ENCODE data around the gene STXBP5L.

DNA sequence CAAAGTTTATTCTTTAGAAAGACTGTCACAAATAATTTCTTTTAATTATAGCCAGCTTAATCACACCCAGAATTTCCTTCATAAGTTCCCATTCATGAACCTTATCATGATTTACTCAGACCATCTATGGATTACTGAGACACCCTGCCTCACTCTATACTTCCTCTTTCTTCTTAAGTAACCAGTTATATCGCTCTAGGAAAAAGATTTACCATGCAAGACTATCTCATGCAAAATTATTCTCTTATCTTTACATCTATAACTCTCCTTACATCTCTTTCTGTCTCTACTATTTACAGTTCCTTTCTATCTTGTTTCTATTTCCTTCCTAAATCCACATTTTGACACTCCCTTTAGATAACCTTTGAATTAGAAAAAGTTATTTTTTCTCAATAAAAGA, 321.0 kb downstream of the STXBP5L start:
- TF ChIP-seq POLR2A (IDR thresholded peaks at IDR 0.05; ENCODE audit: low read depth) = no peak
- TF ChIP-seq, protein P1, sequence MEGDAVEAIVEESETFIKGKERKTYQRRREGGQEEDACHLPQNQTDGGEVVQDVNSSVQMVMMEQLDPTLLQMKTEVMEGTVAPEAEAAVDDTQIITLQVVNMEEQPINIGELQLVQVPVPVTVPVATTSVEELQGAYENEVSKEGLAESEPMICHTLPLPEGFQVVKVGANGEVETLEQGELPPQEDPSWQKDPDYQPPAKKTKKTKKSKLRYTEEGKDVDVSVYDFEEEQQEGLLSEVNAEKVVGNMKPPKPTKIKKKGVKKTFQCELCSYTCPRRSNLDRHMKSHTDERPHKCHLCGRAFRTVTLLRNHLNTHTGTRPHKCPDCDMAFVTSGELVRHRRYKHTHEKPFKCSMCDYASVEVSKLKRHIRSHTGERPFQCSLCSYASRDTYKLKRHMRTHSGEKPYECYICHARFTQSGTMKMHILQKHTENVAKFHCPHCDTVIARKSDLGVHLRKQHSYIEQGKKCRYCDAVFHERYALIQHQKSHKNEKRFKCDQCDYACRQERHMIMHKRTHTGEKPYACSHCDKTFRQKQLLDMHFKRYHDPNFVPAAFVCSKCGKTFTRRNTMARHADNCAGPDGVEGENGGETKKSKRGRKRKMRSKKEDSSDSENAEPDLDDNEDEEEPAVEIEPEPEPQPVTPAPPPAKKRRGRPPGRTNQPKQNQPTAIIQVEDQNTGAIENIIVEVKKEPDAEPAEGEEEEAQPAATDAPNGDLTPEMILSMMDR (IDR thresholded peaks at IDR 0.05) = no peak
- no peak for TF ChIP-seq POLR2AphosphoS5 (IDR thresholded peaks at IDR 0.05)
- no peak for TF ChIP-seq EP300 (IDR thresholded peaks at IDR 0.05)

Data from esophagus muscularis mucosa (tissue), 4 donors.